GM12878 (cell line): Measurements from ENCODE around the gene METTL8. TPM values are rescaled to one million over a fixed set of nuclear protein-coding genes. Genes with fewer than 3 reads are reported as not detected.

Source experiments
- ATAC-seq: fragments of 200-7000 bp; cut with Tn5 transposase; 3 replicates; pipeline ENCODE4 v1.9.1; 2020; ENCODE audit warnings: mild to moderate bottlenecking, moderate library complexity
- BruUV-seq: library from RNA; stranded (reverse); fragments of 400-500 nt; replicated peaks from 2 replicates; lab custom pipeline; 2021; lab: Mats Ljungman, UMichigan
- CTCF ChIA-PET: fragments of 300-600 bp; sonication (Branson Sonifier 250); formaldehyde crosslinking; extraction: SDS; loops from one replicate; lab custom pipeline; 2021; ENCODE audit warnings: inconsistent platforms; lab: Yijun Ruan, JAX
- POLR2A ChIA-PET: fragments of 350-600 bp; formaldehyde crosslinking; extraction: SDS; loops from one replicate; lab custom pipeline; 2021; ENCODE audit warnings: inconsistent platforms; lab: Charles Lee
- RAD21 ChIA-PET: fragments of 300-600 bp; sonication (Branson Sonifier 250); formaldehyde crosslinking; loops from one replicate; lab custom pipeline; 2023; ENCODE audit warnings: antibody characterized with exemption; ENCODE audit not compliant: unreplicated experiment; lab: Charles Lee
- SMC1A ChIA-PET: fragments of 300-600 bp; sonication (Branson Sonifier 250); formaldehyde crosslinking; loops from one replicate; lab custom pipeline; 2023; ENCODE audit not compliant: unreplicated experiment, uncharacterized antibody; lab: Charles Lee
- DNase-seq: peaks from one replicate; pipeline ENCODE4 v3.0.0-alpha.2; 2011; ENCODE audit warnings: low read depth, low spot score
- FAIRE-seq: peaks from 3 replicates; lab custom pipeline; 2011; peaks lifted over from hg19 to GRCh38; lab: Jason Lieb, UNC
- H2AFZ ChIP-seq: 2 replicates; pipeline ENCODE4 v1.6.0; 2011; ENCODE audit warnings: low read depth, low read length, control low read depth; ENCODE audit not compliant: control insufficient read depth
- H3K27ac ChIP-seq: 2 replicates; pipeline ENCODE4 v1.5.1; 2011; ENCODE audit warnings: control low read depth; ENCODE audit not compliant: control insufficient read depth, insufficient read depth
- H3K27me3 ChIP-seq, 2 experiments: replicated peaks in 1 of 2; 2 replicates each; pipeline versions ENCODE4 v1.6.0 to v1.6.1; 2011; ENCODE audit warnings: low read length in 1 of 2; ENCODE audit not compliant: control insufficient read depth in 2 of 2, insufficient read depth in 2 of 2
- H3K36me3 ChIP-seq, 2 experiments: 2 replicates each; pipeline ENCODE4 v1.5.1; 2011; ENCODE audit warnings: low read length in 1 of 2; ENCODE audit not compliant: control insufficient read depth in 2 of 2, insufficient read depth in 2 of 2
- H3K4me1 ChIP-seq: 2 replicates; pipeline ENCODE4 v1.6.1; 2011; ENCODE audit warnings: mild to moderate bottlenecking, low read length, moderate library complexity, mixed read lengths; ENCODE audit not compliant: control insufficient read depth, insufficient read depth
- H3K4me2 ChIP-seq: 2 replicates; pipeline ENCODE4 v1.6.0; 2011; ENCODE audit warnings: control low read depth; ENCODE audit not compliant: control insufficient read depth, insufficient read depth
- H3K4me3 ChIP-seq: fragments of 200-600 bp; sonication (generic); 2 replicates; pipeline ENCODE4 v1.5.1; 2016
- H3K79me2 ChIP-seq: 2 replicates; pipeline ENCODE4 v1.6.0; 2011; ENCODE audit warnings: low read length; ENCODE audit not compliant: control insufficient read depth, insufficient read depth
- H3K9ac ChIP-seq: 2 replicates; pipeline ENCODE4 v1.8.0; 2011; ENCODE audit warnings: low read length, control low read depth, mixed read lengths; ENCODE audit not compliant: control insufficient read depth, insufficient read depth
- H3K9me3 ChIP-seq: replicated peaks from 3 replicates; pipeline ENCODE4 v1.5.1; 2011; ENCODE audit warnings: mild to moderate bottlenecking, low read length; ENCODE audit not compliant: control insufficient read depth, insufficient read depth
- H4K20me1 ChIP-seq: 2 replicates; pipeline ENCODE4 v1.6.0; 2011; ENCODE audit not compliant: control insufficient read depth, insufficient read depth
- FOXM1 ChIP-seq: IDR thresholded peaks from 2 replicates; pipeline ENCODE4 v1.6.1; 2012; ENCODE audit warnings: low read depth, mild to moderate bottlenecking, inconsistent platforms, low read length, moderate library complexity
- HSF1 ChIP-seq: fragments of 150-350 bp; IDR thresholded peaks from 2 replicates; pipeline ENCODE4 v1.6.1; 2014; ENCODE audit warnings: mild to moderate bottlenecking, low read depth, low read length
- IKZF2 ChIP-seq, 2 experiments: fragments of 450-650 bp; IDR thresholded peaks; 2 replicates each; pipeline ENCODE4 v1.6.1; 2017; ENCODE audit warnings: mild to moderate bottlenecking in 2 of 2, moderate library complexity in 2 of 2
- LARP7 ChIP-seq: fragments of 450-650 bp; IDR thresholded peaks from 2 replicates; pipeline ENCODE4 v1.6.1; 2017; ENCODE audit warnings: mild to moderate bottlenecking
- MTA3 ChIP-seq: IDR thresholded peaks from 2 replicates; pipeline ENCODE4 v1.6.1; 2012; ENCODE audit warnings: low read length, inconsistent platforms, borderline replicate concordance
- NFIC ChIP-seq: IDR thresholded peaks from 2 replicates; pipeline ENCODE4 v1.6.1; 2012; ENCODE audit warnings: low read depth, mild to moderate bottlenecking, inconsistent platforms, low read length, moderate library complexity
- WGBS: methylation state at CpG from one replicate; pipeline ENCODE4 v1.1.6; 2016; ENCODE audit warnings: low lambda C conversion rate; ENCODE audit not compliant: insufficient replicate concordance, insufficient coverage; ENCODE audit errors: missing lambda C conversion rate; 5-methylcytosine and 5-hydroxymethylcytosine counted together
- in situ Hi-C: fragments of 300-500 bp; cut with MboI; formaldehyde crosslinking; loops from 9 replicates; pipeline ENCODE4 v1.14.3; 2018; ENCODE audit warnings: mixed read lengths
- intact Hi-C: fragments of 100-400 bp; cut with micrococcal nuclease; formaldehyde crosslinking; loops from one replicate; pipeline ENCODE4 v1.14.2; 2022; ENCODE audit not compliant: unreplicated experiment
- polyA plus RNA-seq, 11 experiments: library from polyadenylated mRNA; depleted of rRNA in 4 of 11; unstranded in 6 of 11; stranded (reverse) in 5 of 11; fragments of >200 nt; fragmentation: Nextera tagmentation in 4 of 11; fragmentation: Illumina TruSeq in 1 of 11; extraction: Ambion mirVana in 4 of 11; extraction: Trizol in 1 of 11; gene quantifications; 1 replicate in 1 of 11; 2 replicates in 10 of 11; pipeline versions ENCODE4 v1.2.1 to v1.2.3, GENCODE V29; 2011 to 2016; ENCODE audit warnings: inconsistent platforms in 2 of 11, missing spikeins in 2 of 11, low read depth in 1 of 11
- total RNA-seq, 4 experiments: library from RNA; depleted of rRNA in 3 of 4; stranded (reverse); fragments of >200 nt in 3 of 4; fragmentation: Illumina TruSeq in 1 of 4; extraction: Trizol in 1 of 4; gene quantifications; 2 replicates each; pipeline versions ENCODE4 v1.2.1 to v1.2.3, GENCODE V29; 2013 to 2021
- TF ChIP-seq, protein P1 (sequence below): fragments of 450-650 bp; IDR thresholded peaks from 2 replicates; pipeline ENCODE4 v1.6.1; 2017; ENCODE audit warnings: low read depth, mild to moderate bottlenecking, moderate library complexity
- TF ChIP-seq, protein P2 (sequence below): fragments of 450-650 bp; IDR thresholded peaks from 2 replicates; pipeline ENCODE4 v1.6.1; 2018; ENCODE audit warnings: borderline replicate concordance, mild to moderate bottlenecking; ENCODE audit not compliant: partially characterized antibody

Gene METTL8
- total and polyA plus RNA-seq, 10 of the 15 experiments (the other 5 are each of a cell fraction or from before 2014, with no cell fraction given) = 30.8 to 96.3 (median 51.5) TPM

DNA sequence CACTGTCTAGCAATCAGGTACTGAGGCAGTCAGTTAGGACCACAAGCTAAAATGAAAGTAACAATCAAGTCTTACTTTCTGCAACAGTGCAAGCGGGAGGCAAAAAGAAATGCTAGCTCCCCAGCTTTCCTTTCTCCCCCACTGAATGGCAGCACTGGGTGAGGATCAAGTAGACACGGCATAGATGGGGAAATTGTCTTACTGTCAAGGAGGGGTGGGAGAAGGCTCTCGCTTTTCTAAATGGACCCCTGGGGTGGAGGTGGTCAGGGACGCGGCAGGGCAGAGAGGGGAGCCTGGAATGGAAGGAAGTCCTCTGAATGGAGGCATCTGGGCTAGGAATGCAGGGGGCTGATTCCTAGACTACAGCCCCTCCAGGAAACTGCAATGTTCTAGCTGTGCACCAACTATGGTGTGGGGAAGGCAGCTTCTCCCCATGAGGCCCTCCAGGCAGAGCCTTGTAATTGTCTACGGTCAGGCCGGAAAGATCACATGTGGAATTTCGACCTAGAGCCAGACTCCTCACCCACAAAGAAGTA lies 24.3 kb downstream of the METTL8 start (continued):
- TF ChIP-seq FOXM1 = no peak
- TF ChIP-seq LARP7 = 0 out of 2 replicates have a peak, but pooled peaks have one; percentile 33
- TF ChIP-seq, protein P1, sequence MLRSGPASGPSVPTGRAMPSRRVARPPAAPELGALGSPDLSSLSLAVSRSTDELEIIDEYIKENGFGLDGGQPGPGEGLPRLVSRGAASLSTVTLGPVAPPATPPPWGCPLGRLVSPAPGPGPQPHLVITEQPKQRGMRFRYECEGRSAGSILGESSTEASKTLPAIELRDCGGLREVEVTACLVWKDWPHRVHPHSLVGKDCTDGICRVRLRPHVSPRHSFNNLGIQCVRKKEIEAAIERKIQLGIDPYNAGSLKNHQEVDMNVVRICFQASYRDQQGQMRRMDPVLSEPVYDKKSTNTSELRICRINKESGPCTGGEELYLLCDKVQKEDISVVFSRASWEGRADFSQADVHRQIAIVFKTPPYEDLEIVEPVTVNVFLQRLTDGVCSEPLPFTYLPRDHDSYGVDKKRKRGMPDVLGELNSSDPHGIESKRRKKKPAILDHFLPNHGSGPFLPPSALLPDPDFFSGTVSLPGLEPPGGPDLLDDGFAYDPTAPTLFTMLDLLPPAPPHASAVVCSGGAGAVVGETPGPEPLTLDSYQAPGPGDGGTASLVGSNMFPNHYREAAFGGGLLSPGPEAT = 0 out of 2 replicates have a peak, but pooled peaks have one; percentile 15
- TF ChIP-seq HSF1 = no peak
- TF ChIP-seq IKZF2 (IDR thresholded peaks at IDR 0.05) = peak; percentile 20 to 26; a peak in 1 of 4 replicates

- ATAC-seq = no peak
- ChIA-PET CTCF (interaction anchor here (0.7 to 6.3 kb wide), 9 partner anchors 9 to 321 kb away, joined by 3 to 29 read pairs (median 5); no protein-coding TSS in a partner anchor), POLR2A (interaction anchor here (0.7 to 7.0 kb wide), 12 partner anchors 9 to 409 kb away, joined by 3 to 168 read pairs (median 4); no protein-coding TSS in a partner anchor), RAD21 (interaction anchor here (0.7 to 7.0 kb wide), 9 partner anchors 9 to 84 kb away, joined by 3 to 208 read pairs (median 10); no protein-coding TSS in a partner anchor), SMC1A (interaction anchor here (0.8 to 8.3 kb wide), 11 partner anchors 8 to 320 kb away, joined by 3 to 273 read pairs (median 4); no protein-coding TSS in a partner anchor)
- Histone ChIP-seq H3K4me3 (no peak overlapping the region), H3K9me3 (peaks cover 11% of the 10 kb centered on the region), H2AFZ (peak overlapping the region; percentile 67), H3K27ac (peak overlapping the region; percentile 93), H3K4me1 (peaks cover 69% of the 10 kb centered on the region), H3K79me2 (peaks cover 82% of the 10 kb centered on the region), H3K9ac (no peak overlapping the region), H4K20me1 (no peaks in the 10 kb centered on the region), H3K27me3 (no peaks in the 10 kb centered on the region), H3K36me3 (peaks cover 0 to 3% of the 10 kb centered on the region in 2 experiments; a peak in 3 of 4 replicates), H3K4me2 (peak overlapping the region; percentile 86)
- no peak for FAIRE-seq
- in situ Hi-C loops (no loop called here), intact Hi-C loops (loop anchor here (2.0 kb wide), 2 partner anchors 17 to 89 kb away; no protein-coding TSS in a partner anchor)
- no peak for DNase-seq
- WGBS = 26% methylated on average over 1 of the region's 1 CpG
- TF ChIP-seq NFIC (0 out of 2 replicates have a peak, but pooled peaks have one; percentile 11), MTA3 (0 out of 2 replicates have a peak, but pooled peaks have one; percentile 16), FOXM1 (0 out of 2 replicates have a peak, but pooled peaks have one; percentile 15), LARP7 (no peak)
- TF ChIP-seq, protein P2, sequence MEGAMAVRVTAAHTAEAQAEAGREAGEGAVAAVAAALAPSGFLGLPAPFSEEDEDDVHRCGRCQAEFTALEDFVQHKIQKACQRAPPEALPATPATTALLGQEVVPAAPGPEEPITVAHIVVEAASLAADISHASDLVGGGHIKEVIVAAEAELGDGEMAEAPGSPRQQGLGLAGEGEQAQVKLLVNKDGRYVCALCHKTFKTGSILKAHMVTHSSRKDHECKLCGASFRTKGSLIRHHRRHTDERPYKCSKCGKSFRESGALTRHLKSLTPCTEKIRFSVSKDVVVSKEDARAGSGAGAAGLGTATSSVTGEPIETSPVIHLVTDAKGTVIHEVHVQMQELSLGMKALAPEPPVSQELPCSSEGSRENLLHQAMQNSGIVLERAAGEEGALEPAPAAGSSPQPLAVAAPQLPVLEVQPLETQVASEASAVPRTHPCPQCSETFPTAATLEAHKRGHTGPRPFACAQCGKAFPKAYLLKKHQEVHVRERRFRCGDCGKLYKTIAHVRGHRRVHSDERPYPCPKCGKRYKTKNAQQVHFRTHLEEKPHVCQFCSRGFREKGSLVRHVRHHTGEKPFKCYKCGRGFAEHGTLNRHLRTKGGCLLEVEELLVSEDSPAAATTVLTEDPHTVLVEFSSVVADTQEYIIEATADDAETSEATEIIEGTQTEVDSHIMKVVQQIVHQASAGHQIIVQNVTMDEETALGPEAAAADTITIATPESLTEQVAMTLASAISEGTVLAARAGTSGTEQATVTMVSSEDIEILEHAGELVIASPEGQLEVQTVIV = no peak
- BruUV-seq = no TSS peak
Observed at GRCh38 chr2:171407676-171408044, 26.1 kb downstream of the METTL8 start.
